HG03571 (cell line): ENCODE measurements around the gene TCEANC.

Experiments
- ATAC-seq: cut with Tn5 transposase; IDR thresholded peaks from one replicate; pipeline ENCODE4 v1.9.1; 2021; ENCODE audit not compliant: unreplicated experiment

TCEANC gene

GRCh38 chrX:13690836-13691235, 37.9 kb downstream of the TCEANC start:
- ATAC-seq, result no peak

GRCh38 chrX:13691841-13692371, 39.0 kb downstream of the TCEANC start:
- ATAC-seq, result no peak

- no peak for ATAC-seq
Observed at GRCh38 chrX:13692771-13693231, 39.9 kb downstream of the TCEANC start.

- no peak for ATAC-seq
Observed at GRCh38 chrX:13693341-13693961, 40.5 kb downstream of the TCEANC start.

- ATAC-seq, result no peak
Observed at GRCh38 chrX:13694359-13694758, 41.4 kb downstream of the TCEANC start.

GRCh38 chrX:13694983-13695382, 42.0 kb downstream of the TCEANC start:
- no peak for ATAC-seq

GRCh38 chrX:13695601-13696115, 42.7 kb downstream of the TCEANC start:
- no peak for ATAC-seq

GRCh38 chrX:13697455-13697854, 44.5 kb downstream of the TCEANC start:
- ATAC-seq, result peak; percentile 59

GRCh38 chrX:13697976-13698375, 45.0 kb downstream of the TCEANC start:
- ATAC-seq, result no peak

GRCh38 chrX:13698432-13698831, 45.5 kb downstream of the TCEANC start:
- no peak for ATAC-seq

- ATAC-seq, result no peak
Observed at GRCh38 chrX:13699183-13699826, 46.4 kb downstream of the TCEANC start.

- ATAC-seq, result no peak
Observed at GRCh38 chrX:13700380-13700779, 47.4 kb downstream of the TCEANC start.

GRCh38 chrX:13702111-13702789, 49.3 kb downstream of the TCEANC start:
- ATAC-seq, result no peak

GRCh38 chrX:13703135-13703534, 50.2 kb downstream of the TCEANC start:
- no peak for ATAC-seq

GRCh38 chrX:13703589-13703988, 50.6 kb downstream of the TCEANC start:
- no peak for ATAC-seq

- no peak for ATAC-seq
Observed at GRCh38 chrX:13711141-13711540, 58.2 kb downstream of the TCEANC start.
